Fibroblast of the conjunctiva (primary cell): ENCODE data around the gene ZNF444.

Experiments used
- DNase-seq: peaks from one replicate; pipeline ENCODE4 v3.0.0-alpha.2; 2010; ENCODE audit warnings: low read depth

Gene ZNF444

GRCh38 chr19:56107626-56108351, 33.3 kb upstream of the ZNF444 start:
- DNase-seq: no peak

GRCh38 chr19:56108447-56109195, 32.5 kb upstream of the ZNF444 start:
- no peak for DNase-seq

DNA sequence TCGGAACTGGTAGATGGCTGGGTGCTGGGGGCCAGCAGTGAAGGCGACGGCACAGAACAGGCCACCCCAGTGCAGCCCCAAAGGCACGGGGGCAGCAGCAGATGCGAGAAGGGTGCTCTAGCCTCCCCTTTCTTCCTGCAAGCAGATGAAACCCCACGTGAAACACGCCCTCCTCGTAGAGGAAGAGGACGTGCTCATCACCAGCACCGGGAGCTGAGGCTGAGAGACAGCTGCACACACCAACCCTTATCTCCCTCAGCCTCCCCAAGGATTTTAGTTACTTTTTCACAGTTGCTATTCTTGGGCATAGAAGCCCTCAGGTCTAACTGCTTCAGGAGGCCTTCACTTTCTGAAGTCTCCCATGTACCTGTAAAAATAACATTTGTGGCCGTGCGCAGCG, 31.9 kb upstream of the ZNF444 start:
- no peak for DNase-seq

DNA sequence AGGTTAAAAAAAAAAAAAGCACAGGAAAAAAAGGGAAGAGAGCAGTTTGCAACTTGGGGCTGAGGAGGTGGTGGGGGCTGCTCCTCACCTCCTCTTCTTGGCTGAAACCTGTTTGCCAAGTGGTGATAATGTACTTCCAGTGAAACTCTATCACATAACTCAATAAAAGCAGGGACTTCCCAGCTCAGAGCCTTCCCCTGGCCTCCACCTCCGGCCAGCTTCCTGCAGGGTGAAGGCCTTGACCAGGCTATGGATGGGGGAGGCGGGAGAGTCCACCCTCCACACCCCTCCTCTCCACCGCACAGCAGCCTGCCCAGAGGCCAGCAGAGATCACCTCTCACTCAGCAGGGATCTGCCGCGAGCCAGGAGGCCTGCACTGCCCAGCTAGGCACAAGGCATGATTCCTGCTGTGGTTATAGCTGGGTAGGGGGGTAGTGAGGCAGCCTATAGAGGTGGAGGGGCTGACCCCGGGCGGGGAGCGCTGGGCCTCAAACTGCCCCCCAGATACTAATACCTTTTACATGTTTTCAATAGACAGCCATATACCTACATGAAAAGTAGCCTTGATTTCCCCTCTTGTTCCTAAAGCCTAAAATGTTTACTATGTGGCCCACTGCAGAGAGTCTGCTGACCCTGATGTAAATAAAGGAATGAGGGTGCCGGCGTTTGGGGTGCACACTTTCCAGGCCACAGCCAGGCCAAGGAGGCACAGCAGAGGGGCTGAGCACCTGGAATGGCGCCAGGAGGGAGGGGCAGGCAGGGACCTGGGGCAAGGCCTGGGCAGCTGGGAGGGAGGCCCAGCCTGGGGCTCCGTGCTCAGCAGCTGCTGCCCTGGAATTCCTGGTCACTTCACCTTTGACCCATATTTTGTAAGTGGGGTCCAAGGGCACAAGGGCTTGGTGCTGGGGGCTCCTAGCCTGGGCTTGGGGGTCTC, 30.3 kb upstream of the ZNF444 start:
- no peak for DNase-seq

DNA sequence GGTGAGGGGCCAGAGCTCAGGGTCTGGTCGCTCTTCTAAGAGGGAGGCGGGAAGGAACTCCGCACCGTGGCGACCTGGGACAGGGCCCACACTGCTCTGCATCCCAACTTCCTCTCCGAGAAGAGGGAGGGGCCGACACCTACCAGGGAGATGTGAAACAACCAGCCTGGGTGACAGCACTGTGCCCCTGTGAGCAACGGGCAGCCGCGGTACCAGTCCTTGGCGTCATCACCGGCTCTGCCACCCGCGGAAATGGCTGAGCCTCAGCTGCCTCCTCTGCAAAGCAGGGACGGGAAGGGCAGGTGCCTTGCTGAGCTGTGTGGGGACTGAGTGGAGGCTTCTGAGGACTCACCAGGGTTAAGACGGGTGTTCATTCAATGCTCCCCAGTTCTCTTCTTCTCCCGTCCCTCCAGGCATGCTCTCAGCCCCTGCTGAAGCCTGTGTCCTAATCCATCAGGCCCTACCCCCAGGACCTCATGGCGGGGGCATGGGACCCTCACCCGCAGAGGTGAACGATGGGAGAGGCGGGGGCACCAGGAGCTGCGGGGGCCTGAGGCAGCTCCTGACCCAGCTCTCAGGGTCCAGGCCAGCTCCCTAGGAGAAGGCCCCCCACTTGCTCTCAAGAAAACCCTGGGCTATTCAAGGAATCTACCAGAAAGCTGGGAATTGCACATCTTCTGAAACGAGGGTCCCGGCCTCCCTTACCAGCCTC, 29.3 kb upstream of the ZNF444 start:
- DNase-seq: no peak

DNA sequence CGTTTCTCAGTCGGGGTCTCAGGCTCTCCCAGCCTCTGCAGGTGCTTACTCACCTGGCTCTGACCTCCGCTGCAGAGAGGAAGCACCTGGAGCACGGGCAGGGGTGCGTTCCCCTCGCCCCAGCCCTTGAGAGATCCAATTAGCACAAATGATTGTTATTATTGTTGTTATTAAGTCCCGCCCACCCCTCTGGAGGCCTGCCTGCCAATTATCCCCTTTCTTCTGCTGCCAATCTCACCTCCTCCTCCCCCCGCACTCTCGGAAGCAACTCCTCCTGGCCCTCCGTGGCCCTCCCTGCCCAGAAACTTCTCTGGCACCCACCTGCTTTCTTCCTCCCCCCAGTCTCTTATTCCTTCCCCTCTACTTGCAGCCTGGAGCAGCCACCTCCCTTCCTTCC, 28.8 kb upstream of the ZNF444 start:
- no peak for DNase-seq

GRCh38 chr19:56113074-56113632, 27.9 kb upstream of the ZNF444 start:
- DNase-seq: no peak

GRCh38 chr19:56114051-56114777, 26.9 kb upstream of the ZNF444 start:
- DNase-seq: no peak

DNA sequence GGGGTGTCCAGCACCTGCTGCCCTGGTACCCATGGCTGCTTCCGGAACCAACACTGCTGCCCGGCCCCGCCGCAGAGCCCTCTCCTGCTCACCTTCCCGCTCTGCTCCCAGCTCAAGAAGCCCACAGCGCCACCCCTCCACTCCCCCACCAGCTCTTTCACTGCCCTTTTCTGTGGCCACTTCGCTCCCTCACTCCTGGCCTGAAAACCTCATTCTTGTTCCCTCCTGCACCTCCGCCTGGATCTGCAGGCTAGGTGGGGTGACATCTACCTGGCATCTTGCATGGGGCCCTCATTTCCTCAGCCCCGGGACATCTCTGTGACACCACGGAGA, 26.3 kb upstream of the ZNF444 start:
- no peak for DNase-seq

DNA sequence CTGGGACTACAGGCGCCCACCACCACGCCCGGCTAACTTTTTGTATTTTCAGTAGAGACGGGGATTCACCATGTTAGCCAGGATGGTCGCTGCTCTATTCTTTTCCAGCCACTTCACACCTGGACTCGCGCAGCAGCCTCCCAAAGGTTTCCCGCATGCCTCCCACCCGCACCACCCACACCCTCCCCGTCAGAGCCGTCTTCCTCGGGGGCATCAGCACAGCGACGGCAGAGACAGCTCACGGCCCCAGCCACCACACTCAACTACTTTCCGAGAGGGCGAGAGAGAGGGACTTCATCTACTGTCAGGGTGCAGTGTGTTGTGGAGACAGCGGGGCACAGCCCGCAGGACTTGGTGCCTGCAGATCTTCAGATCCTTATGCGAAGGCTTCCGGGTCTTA, 25.6 kb upstream of the ZNF444 start:
- DNase-seq: no peak

GRCh38 chr19:56116606-56117005, 24.5 kb upstream of the ZNF444 start:
- no peak for DNase-seq

DNA sequence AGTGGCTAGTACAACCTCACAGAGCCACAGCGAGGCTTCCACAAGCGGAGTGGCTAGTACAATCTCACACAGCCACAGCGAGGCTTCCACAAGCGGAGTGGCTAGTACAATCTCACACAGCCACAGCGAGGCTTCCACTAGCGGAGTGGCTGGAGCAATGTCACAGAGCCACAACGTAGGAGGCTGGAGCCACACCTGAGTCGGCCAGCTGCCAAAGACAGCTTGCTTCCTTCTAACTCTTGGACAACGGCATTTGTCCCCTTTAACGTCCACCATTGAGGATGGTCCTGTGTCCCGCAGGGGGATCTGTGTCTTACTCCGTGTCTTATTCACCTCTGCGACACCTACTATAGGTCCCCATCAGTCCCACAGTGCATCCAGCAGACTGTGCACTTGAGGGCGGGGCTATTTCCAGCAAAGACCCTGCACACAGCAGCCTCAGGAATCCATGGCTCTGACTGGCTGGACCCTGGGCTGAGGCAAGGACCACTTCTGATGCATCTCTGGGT, 23.7 kb upstream of the ZNF444 start:
- DNase-seq: no peak

- DNase-seq: no peak
These were observed 23.2 kb upstream of the ZNF444 start for GRCh38 chr19:56117889-56118288.

DNA sequence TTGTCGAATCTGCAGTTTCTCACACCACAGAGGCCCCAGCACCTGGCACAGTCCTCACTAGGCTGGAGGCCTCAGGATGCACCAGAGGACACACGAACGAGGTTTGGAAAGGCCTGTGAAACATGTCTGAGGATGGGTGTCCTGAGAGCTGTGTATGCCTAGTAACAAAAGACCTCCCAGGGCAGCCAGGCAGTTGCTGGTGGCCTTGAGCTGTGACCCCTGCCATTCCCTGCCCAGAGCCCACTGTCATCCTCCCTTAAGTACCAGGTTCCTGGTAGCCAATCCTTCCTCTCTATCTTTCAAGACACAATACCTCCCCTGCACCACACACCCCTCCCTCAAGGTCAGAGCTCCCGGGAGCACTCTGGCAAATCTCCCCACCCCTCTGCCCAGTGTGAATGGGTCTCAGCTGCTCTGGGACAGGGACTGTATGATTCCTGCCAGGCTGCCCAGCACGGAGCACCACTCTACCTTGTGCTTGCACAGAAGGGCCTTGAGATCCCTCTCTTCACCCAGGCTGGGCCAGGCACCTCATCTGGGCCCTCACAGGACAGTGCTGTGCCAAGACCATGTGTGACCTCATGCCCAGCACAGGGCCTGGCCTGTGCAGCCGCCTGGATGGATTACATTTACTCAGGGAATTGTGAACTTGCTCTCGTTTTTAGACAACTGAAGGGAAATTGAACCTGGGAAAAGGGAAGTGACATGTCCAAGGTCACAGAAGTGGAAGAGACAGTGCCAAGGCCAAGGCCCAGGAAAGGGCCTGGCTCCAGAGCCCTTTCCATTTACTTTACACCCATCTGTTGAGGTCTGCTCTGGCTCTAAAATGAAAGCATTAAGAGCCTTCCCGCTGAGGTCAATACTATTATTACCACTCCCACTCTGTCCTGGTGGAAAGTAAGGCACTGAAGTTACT, 22.2 kb upstream of the ZNF444 start:
- no peak for DNase-seq

GRCh38 chr19:56119582-56119978, 21.5 kb upstream of the ZNF444 start:
- DNase-seq: no peak

DNA sequence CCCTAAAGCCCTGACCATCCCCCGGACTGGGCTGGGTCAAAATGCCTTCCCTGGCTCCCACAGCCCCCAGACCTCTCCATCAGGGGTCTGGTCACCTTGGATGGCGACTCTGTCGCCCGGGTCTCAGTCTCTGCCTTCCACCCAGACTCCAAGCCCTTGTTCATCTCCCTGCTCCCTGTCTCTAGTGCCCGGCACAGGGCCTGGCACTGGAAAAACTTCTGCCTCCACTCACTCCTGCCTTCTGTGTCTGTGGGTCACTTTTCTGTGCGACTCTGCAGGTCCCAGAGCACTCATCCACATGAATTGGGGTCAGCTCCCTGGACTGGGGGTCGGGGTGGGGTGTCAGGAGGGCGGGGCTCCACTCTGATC, 21.1 kb upstream of the ZNF444 start:
- DNase-seq: no peak

DNA sequence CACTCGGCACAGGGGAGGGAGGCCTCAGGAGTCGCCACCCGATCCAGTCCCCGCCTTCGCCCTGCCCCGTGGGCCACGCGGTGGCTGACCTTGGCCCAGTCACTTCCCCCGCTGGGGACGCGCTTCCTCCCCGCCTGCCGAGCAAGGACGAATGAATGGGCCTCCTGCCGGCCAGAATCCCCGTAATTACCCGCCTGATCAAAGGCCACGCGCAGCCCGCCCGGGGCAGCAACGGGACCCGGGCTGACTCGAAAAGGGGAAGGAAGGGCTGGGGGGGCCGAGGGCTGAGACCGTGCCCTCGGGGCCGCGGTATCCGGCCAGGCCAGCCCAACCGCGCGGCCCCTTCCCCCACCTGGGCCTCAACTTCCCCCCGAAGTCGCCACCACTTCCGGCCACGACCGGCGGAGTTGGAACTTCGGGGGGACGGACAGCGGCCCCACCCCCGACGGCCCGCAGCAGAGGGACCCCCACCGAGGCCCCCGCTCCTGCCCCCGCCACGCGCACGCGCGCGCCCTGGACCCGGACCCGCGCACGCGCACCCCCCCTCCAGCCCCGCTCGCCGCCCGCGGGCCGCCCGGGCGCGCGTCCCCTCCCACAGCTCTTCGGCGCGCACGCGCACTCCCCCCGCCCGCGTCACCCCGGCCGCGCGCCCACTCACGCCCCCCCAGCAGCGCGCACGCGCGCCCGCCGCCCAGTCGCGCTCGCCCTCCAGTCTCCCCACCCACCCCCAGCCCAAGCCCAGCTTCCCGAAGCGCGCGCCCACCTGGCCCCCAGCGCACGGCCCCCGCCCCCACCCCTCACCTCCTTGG, 20.5 kb upstream of the ZNF444 start:
- no peak for DNase-seq

DNA sequence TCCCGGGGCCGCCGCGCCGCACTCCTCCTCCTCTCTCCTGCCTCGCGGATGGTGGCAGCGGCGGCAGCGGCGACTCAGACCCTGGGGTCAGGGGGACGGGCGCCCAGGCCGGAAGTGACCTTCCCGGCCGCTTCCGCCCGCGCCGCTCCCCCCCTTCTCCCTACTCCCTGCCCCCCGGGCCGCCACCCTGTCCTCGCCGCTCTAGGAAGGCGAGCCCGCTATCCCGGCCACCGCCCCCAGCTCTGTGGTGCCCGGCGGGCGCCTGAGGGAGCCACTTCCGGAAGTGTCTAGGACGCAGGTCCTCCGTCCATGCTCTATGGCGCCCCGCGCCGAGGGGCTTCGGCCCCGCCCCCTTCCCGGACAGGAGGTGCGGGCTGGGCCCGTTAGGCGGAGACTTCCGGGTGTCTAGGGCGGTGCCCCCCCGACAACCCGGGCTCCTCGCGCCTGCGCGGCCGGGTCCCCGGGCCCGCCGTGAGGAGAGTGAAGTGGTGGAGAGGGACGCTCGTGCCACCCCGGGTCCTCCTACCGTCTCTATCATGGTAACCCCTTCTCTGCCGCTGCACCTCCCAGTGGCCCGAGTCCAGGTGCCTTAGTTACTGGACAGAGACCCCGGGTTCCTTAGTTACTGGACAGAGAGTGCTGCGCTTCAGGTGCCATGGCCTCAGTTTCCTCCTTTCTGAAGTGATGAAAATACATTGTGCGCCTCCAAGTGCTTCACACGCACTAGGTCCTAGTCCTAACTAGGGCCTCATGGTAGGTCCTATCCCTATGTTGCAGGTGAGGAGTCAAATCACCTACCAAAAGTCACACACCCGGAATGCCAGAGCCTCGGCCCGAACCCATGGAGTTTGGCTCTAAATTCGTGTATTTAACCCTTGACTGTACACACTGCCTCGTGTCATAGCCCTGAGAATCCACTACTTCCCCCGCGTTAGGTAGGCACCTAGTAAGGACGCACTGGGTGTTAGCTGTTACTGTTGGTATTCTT, 19.6 kb upstream of the ZNF444 start, which contains the start of gene ZNF787:
Gene ZNF787 (minus strand): TSS at position 116 of the 988 bp plus-strand sequence. CDS start 18,078 bp downstream, outside the sequence.
- DNase-seq: peak; percentile 94
